GM18526 (cell line): ENCODE measurements around the gene SLC13A2.

Experiments used
- POLR2A ChIP-seq: IDR thresholded peaks from 3 replicates; pipeline ENCODE4 v1.6.1; 2011; ENCODE audit not compliant: insufficient read length; ENCODE audit errors: extremely low read depth

Gene SLC13A2

GRCh38 chr17:28534740-28535375 lies 61.4 kb downstream of the SLC13A2 start:
- TF ChIP-seq POLR2A = no peak

DNA sequence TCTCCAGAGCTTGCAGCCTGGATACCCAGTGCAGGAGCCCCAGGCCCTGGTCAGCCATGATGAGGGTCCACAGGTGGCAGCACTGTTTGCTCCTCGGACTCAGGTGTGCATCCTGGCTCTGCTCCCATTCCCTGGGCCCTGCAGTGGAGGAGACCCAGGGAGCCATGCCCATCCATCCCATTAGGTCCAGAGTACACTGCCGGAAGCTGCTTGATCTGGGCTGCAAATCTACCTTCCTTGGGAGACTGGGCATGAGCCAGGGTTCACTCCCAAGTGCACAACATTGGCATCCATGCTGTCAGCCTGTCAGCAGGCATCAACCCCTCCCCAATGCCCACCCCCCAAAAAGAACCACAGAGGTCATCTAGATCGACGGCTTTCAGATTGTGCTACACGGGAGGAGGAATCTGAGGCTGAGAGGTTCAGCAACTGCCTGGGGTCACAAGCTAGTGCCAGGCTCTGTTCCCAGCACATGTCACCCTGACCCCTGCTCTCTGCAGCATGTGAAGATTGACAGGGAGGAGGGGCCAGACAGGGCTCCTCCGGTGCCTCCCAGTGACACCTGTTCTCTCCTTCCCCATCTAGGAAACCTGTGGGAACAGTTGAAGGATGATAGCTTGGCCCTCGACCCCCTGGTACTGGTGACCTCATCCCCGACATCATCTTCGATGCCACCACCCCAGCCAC lies 63.2 kb downstream of the SLC13A2 start:
- no peak for TF ChIP-seq POLR2A

DNA sequence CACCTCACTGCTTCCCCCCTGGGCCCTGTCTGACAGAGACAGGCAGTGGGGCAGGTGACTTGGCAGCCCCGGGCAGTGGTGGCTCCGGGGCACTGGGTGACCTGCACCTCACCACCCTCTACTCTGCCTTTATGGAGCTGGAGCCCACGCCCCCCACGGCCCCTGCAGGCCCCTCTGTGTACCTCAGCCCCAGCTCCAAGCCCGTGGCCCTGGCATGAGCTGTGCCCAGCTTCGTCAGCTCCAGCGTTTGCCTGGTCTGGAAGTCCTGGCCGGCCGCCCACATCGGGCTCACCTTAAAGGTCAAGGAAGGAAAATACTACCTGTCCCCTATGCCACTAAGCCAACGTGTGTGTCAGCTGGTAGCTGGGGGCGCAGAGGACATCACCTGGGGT lies 63.8 kb downstream of the SLC13A2 start:
- no peak for TF ChIP-seq POLR2A

GRCh38 chr17:28538296-28538895 lies 65.0 kb downstream of the SLC13A2 start:
- no peak for TF ChIP-seq POLR2A

DNA sequence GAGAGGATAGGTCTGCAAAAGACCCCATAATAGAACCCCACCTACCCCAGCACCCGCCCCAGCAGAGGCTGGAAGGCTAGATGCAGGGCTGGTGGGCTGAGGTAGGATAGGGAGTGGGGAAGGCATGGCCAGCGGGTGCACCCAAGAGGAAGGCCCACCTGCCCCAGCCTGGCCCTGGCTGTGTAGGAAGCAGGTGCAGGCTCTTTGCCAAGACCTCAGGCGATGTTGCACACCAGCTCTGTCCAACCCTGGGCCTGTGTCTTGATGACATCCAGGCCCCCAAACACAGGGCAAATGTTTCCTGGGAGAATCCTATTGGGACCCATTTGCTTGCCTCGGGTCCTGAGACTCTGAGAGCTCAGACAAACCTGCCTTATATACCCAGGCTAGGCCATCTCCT lies 66.8 kb downstream of the SLC13A2 start:
- no peak for TF ChIP-seq POLR2A

- no peak for TF ChIP-seq POLR2A
Measured at GRCh38 chr17:28541439-28541838, 68.0 kb downstream of the SLC13A2 start.

DNA sequence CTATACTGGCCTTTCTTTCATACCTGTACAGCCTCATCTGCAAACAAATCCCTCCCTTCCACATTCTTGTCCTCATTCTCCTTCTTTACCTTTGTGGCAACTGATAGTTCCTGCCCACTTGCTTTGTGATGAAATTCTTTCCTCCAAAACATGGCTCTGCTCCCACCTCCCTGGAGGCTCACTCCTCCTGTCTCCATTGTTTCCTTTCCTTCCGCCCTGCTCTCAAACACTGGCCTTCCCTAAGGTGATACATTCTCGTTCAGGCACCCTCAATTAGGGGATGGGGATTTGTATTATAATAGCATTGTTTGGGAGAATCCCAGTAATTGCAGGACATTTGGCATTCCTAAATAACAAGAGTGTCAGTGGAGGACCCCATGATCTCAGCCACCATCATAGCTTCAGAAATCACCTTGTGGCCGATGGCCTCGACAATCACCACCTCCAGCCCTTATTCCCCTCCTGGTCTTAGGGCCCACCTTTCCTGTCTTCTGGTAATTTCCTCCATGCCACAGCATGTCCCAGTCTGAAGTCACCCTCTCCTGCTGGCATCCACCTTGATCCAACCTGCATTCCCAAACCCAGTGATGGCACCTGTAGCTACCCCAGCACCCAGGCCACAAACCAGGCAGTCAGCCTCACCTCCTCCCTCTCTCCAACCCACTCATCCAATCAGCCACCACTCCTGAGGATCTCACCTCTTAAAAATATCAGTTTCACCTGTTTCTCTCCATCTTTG lies 71.1 kb downstream of the SLC13A2 start:
- no peak for TF ChIP-seq POLR2A

DNA sequence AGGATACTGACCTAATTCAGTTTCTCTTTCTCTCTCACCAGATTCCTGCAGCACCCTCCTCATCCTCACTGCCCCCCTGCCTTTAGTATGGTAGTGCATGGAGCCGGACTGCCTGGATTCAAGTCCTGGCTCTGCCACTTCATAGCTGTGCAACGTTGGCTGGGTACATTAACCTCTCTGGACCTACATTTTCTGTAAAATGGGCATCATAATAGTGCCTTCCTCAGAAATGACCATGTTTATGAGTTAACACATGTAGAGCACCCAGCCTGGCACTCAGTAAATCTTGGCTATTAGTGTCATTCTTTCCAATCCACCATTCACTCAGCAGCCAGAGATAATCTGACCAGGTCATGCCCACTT lies 71.7 kb downstream of the SLC13A2 start:
- TF ChIP-seq POLR2A = no peak

- TF ChIP-seq POLR2A = no peak
Measured at GRCh38 chr17:28545787-28546415, 72.5 kb downstream of the SLC13A2 start.

DNA sequence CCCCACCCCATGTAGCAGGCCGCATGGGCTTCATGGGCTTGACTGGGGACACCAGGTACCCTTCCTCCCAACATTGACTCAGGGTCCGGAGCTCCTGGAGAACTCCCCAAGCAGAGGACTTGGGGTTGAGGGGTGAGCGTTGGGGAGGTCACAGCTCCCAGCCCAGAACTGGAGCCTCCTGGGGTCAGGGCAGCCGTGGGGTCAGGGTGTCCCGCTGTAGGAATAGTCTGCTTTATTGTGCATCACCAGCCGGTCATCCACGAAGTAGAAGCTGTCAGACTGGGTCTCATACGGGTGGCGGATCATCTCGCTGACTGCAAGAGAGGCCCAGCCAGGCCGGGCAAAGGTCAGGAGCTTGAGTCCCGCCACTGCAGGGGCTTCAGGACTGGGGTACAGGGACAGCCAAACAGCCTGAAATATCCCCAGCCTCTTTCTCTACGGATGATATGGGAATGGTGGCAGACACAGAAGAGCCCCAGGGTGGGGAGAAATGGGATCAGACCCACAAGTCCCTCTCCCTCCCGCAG lies 73.7 kb downstream of the SLC13A2 start:
- TF ChIP-seq POLR2A = no peak
